Heart left ventricle (tissue), 16 donors: ENCODE data around the gene PTPRZ1. TPM values are rescaled to one million over a fixed set of nuclear protein-coding genes. Genes with fewer than 3 reads are reported as not detected.

Experiments
- ATAC-seq, 4 donors: fragments of 200-7000 bp; cut with Tn5 transposase; one replicate each; pipeline ENCODE4 v1.9.1; 2020 to 2022; ENCODE audit warnings: moderate library complexity in 4 of 4, mild to moderate bottlenecking in 3 of 4, moderate number of reproducible peaks in 1 of 4
- DNase-seq, 5 donors: peaks; one replicate each; pipeline ENCODE4 v3.0.0-alpha.2; 2020
- H3K27ac ChIP-seq, 12 donors: fragments of 200-600 bp; sonication (generic) in 4 of 12; one replicate each; pipeline versions ENCODE4 v1.5.0 to v1.8.0; 2016 to 2022; ENCODE audit warnings: mild to moderate bottlenecking in 2 of 12
- H3K27me3 ChIP-seq, 9 donors: fragments of 200-600 bp; sonication (generic) in 2 of 9; one replicate each; pipeline versions ENCODE4 v1.5.1 to v1.8.0; 2016 to 2022; ENCODE audit warnings: mild to moderate bottlenecking in 3 of 9
- H3K36me3 ChIP-seq, 9 donors: fragments of 200-600 bp; sonication (generic) in 2 of 9; one replicate each; pipeline versions ENCODE4 v1.5.0 to v1.8.0; 2018 to 2022; ENCODE audit warnings: mild to moderate bottlenecking in 2 of 9
- H3K4me1 ChIP-seq, 12 donors: fragments of 200-600 bp; sonication (generic) in 4 of 12; one replicate each; pipeline versions ENCODE4 v1.5.0 to v1.8.0; 2016 to 2022; ENCODE audit warnings: mild to moderate bottlenecking in 3 of 12
- H3K4me3 ChIP-seq, 12 donors: fragments of 200-600 bp; sonication (generic) in 4 of 12; one replicate each; pipeline versions ENCODE4 v1.5.0 to v1.8.0; 2017 to 2022; ENCODE audit warnings: mild to moderate bottlenecking in 9 of 12, moderate library complexity in 4 of 12
- H3K9me3 ChIP-seq, 12 donors: fragments of 200-600 bp; sonication (generic) in 4 of 12; one replicate each; pipeline versions ENCODE4 v1.5.0 to v1.8.0; 2016 to 2022; ENCODE audit warnings: mild to moderate bottlenecking in 1 of 12
- CTCF ChIP-seq, 12 donors: fragments of 200-600 bp; sonication (generic) in 4 of 12; IDR thresholded peaks; one replicate each; pipeline versions ENCODE4 v1.5.0 to v1.8.0; 2018 to 2022; ENCODE audit warnings: antibody characterized with exemption in 12 of 12, mild to moderate bottlenecking in 5 of 12
- POLR2A ChIP-seq, 2 donors: fragments of 450-650 bp; IDR thresholded peaks; one replicate each; pipeline ENCODE4 v1.6.1; 2017; ENCODE audit warnings: antibody characterized with exemption in 2 of 2, mild to moderate bottlenecking in 2 of 2, moderate library complexity in 2 of 2
- WGBS, 4 donors: extraction: QIAGEN DNeasy Blood & Tissue Kit in 2 of 4; methylation state at CpG; one replicate each; pipeline versions ENCODE4 v1.1.5 to v1.1.7; 2013 to 2018; 5-methylcytosine and 5-hydroxymethylcytosine counted together
- intact Hi-C, 10 donors: fragments of 100-400 bp; cut with DNase I; formaldehyde crosslinking; loops; one replicate each; pipeline versions ENCODE4 v1.11.1 to v1.14.2; 2022
- polyA plus RNA-seq, 2 donors: library from polyadenylated mRNA; stranded (reverse); fragments of 200-250 nt; gene quantifications; one replicate each; pipeline ENCODE4 v1.2.3, GENCODE V29; 2013
- total RNA-seq, 9 donors: library from RNA; depleted of rRNA in 2 of 9; stranded (reverse); fragments of >200 nt in 2 of 9; fragmentation: NEBNext Ultra II Directional in 3 of 9; extraction: Animal tissue kit (Norgen Biotek cat#: 25700) in 3 of 9; gene quantifications; one replicate each; pipeline versions ENCODE4 v1.1.0 to v1.2.4, GENCODE V29; 2016 to 2023
- donor health status: ischemic (EF 13 %, LVEDD 7.1; RV severe dilation, severe dysfunction).
- donor health status: healthy with polysubstance abuse.
- donor health status: DM: no; HTN: yes; CAD: no.
- donor health status: DM: no; HTN: no; CAD: no.
- donor health status: ischemic (EF 25% LVEDD 6.9; RV normal size, moderate dysfunction).
- donor health status: ischemic (EF 25% LVEDD 5.7; RV mildly dilated, moderate dysfunction).
- donor health status: healthy.
- donor health status: DM: yes; HTN: yes; CAD: no.
- donor health status: ischemic (EF 35%, LVEDD 5.7; RV mildly dilated, moderate dysfunction).
- donor health status: nonischemic (EF 11% LVEDD 7.7; RV severe dilation, severe dysfunction).
- donor health status: DM: yes; HTN: yes; CAD: no.
- donor health status: PGD.
- donor health status: ischemic (EF 29% LVEDD 5.4; RV normal size, mild dysfunction).
- donor health status: nonischemic (EF 23%, LVEDD 6.1; RV moderate dilation, normal function).

Gene PTPRZ1
- total and polyA plus RNA-seq, 11 donors, result 0.27 to 4.8 (median 0.45) TPM

- TF ChIP-seq CTCF (IDR thresholded peaks at IDR 0.05) (no peak), POLR2A (IDR thresholded peaks at IDR 0.05) (no peak)
- 37 to 47% (median 44%) methylated on average over 3 of the region's 3 CpGs for WGBS, 4 donors
- Histone ChIP-seq H3K9me3 (no peaks in the 10 kb centered on the region), H3K27ac (no peak overlapping the region), H3K4me1 (no peaks in the 10 kb centered on the region), H3K4me3 (no peak overlapping the region), H3K27me3 (no peaks in the 10 kb centered on the region), H3K36me3 (no peaks in the 10 kb centered on the region)
- intact Hi-C loops, result no loop called here
- no peak for DNase-seq
- no peak for ATAC-seq
Observed at GRCh38 chr7:121940918-121941317, 68.0 kb downstream of the PTPRZ1 start.

- Histone ChIP-seq H3K27me3 (no peaks in the 10 kb centered on the region), H3K9me3 (no peaks in the 10 kb centered on the region), H3K4me3 (no peak overlapping the region), H3K27ac (no peak overlapping the region), H3K4me1 (no peaks in the 10 kb centered on the region), H3K36me3 (no peaks in the 10 kb centered on the region)
- no peak for DNase-seq
- intact Hi-C loops, result no loop called here
- 32 to 52% (median 45%) methylated on average over 2 of the region's 2 CpGs for WGBS, 4 donors
- no peak for TF ChIP-seq CTCF (IDR thresholded peaks at IDR 0.05)
- no peak for TF ChIP-seq POLR2A (IDR thresholded peaks at IDR 0.05)
- no peak for ATAC-seq
Observed at GRCh38 chr7:121941830-121942229, 68.9 kb downstream of the PTPRZ1 start.

- Histone ChIP-seq H3K27ac (no peak overlapping the region), H3K27me3 (no peaks in the 10 kb centered on the region), H3K4me1 (no peaks in the 10 kb centered on the region), H3K36me3 (no peaks in the 10 kb centered on the region), H3K9me3 (no peaks in the 10 kb centered on the region), H3K4me3 (no peak overlapping the region)
- intact Hi-C loops, result no loop called here
- DNase-seq (no peak), ATAC-seq (no peak)
- TF ChIP-seq CTCF (IDR thresholded peaks at IDR 0.05) (no peak), POLR2A (IDR thresholded peaks at IDR 0.05) (no peak)
Observed at GRCh38 chr7:121945066-121945465, 72.1 kb downstream of the PTPRZ1 start.

- H3K36me3 ChIP-seq, result no peaks in the 10 kb centered on the region
- no peaks in the 10 kb centered on the region for H3K9me3 ChIP-seq
- H3K4me3 ChIP-seq, result no peak overlapping the region
- intact Hi-C loops, result no loop called here
- WGBS, 4 donors, result 35 to 64% (median 54%) methylated on average over 1 of the region's 1 CpG
- ATAC-seq, result no peak
- TF ChIP-seq CTCF (IDR thresholded peaks at IDR 0.05) (no peak), POLR2A (IDR thresholded peaks at IDR 0.05) (no peak)
- H3K27ac ChIP-seq, result no peak overlapping the region
- DNase-seq, result no peak
- H3K4me1 ChIP-seq, result no peaks in the 10 kb centered on the region
- no peaks in the 10 kb centered on the region for H3K27me3 ChIP-seq
Observed at GRCh38 chr7:121945480-121946236, 72.7 kb downstream of the PTPRZ1 start.
